Measurements from ENCODE around the gene TRIM31. TPM values are rescaled to one million over a fixed set of nuclear protein-coding genes. Genes with fewer than 3 reads are reported as not detected.
"Not testable (repeated sequence)": the region's sequence is repeated elsewhere in the genome, so short reads cannot be mapped to it uniquely, and the experiment has no call there.

TRIM31 gene
- total RNA-seq, 2 experiments from 2014 or later, result not detected

- no peaks in the 10 kb centered on the region for H3K9me3 Mint-ChIP-seq
- H3K27ac Mint-ChIP-seq, result no peak overlapping the region
- DNase-seq, result no peak
- no peaks in the 10 kb centered on the region for H3K36me3 Mint-ChIP-seq (ENCODE audit: low read depth)
- H3K4me3 Mint-ChIP-seq, result no peak overlapping the region
- CTCF ChIA-PET, result interaction anchor here (0.7 to 1.1 kb wide), 2 partner anchors 12 to 66 kb away, joined by 3 to 5 read pairs; no protein-coding TSS in a partner anchor
- peaks cover 6% of the 10 kb centered on the region for H3K4me1 Mint-ChIP-seq
- POLR2A ChIA-PET, result no interaction called here
- H3K27me3 Mint-ChIP-seq, result peaks cover 66% of the 10 kb centered on the region
Observed at GRCh38 chr6:30142665-30143064, 29.8 kb upstream of the TRIM31 start.

GRCh38 chr6:30140240-30140639 lies 27.4 kb upstream of the TRIM31 start:
- CTCF ChIA-PET, result interaction anchor here (1.7 kb wide), 1 partner anchor 9 kb away, joined by 3 read pairs; no protein-coding TSS in a partner anchor
- H3K27ac Mint-ChIP-seq; H3K4me3 Mint-ChIP-seq; POLR2A ChIA-PET; DNase-seq; H3K36me3 Mint-ChIP-seq (ENCODE audit: low read depth); H3K9me3 Mint-ChIP-seq: not testable (repeated sequence)
- Mint-ChIP-seq H3K27me3 (peaks cover 69% of the 10 kb centered on the region), H3K4me1 (peaks cover 21% of the 10 kb centered on the region)

- Mint-ChIP-seq H3K27me3 (peaks cover 60% of the 10 kb centered on the region), H3K9me3 (no peaks in the 10 kb centered on the region), H3K36me3 (ENCODE audit: low read depth) (no peaks in the 10 kb centered on the region), H3K4me1 (peaks cover 21% of the 10 kb centered on the region), H3K27ac (no peak overlapping the region), H3K4me3 (no peak overlapping the region)
- DNase-seq, result no peak
- ChIA-PET CTCF (no interaction called here), POLR2A (no interaction called here)
Observed at GRCh38 chr6:30136570-30137286, 23.8 kb upstream of the TRIM31 start.

GRCh38 chr6:30135757-30136156 lies 22.9 kb upstream of the TRIM31 start, which contains the start of gene TRIM40:
Gene TRIM40, plus strand, starts transcription at chr6:30136140. Its CDS starts 897 bp downstream, at chr6:30137037.
- H3K9me3 Mint-ChIP-seq, result no peaks in the 10 kb centered on the region
- H3K4me1 Mint-ChIP-seq, result peaks cover 25% of the 10 kb centered on the region
- H3K27ac Mint-ChIP-seq, result no peak within 1 kb of the TSS
- ChIA-PET POLR2A (no interaction called here), CTCF (interaction anchor here (7.2 kb wide), 1 partner anchor 31 kb away, joined by 186 read pairs; no protein-coding TSS in a partner anchor)
- H3K4me3 Mint-ChIP-seq, result no peak within 1 kb of the TSS
- no peak for DNase-seq
- peaks cover 60% of the 10 kb centered on the region for H3K27me3 Mint-ChIP-seq
- H3K36me3 Mint-ChIP-seq (ENCODE audit: low read depth), result no peaks in the 10 kb centered on the region

- Mint-ChIP-seq H3K4me3 (no peak overlapping the region), H3K27me3 (peaks cover 62% of the 10 kb centered on the region), H3K36me3 (ENCODE audit: low read depth) (no peaks in the 10 kb centered on the region), H3K9me3 (no peaks in the 10 kb centered on the region), H3K4me1 (peaks cover 30% of the 10 kb centered on the region), H3K27ac (no peak overlapping the region)
- CTCF ChIA-PET, result interaction anchor here (7.2 kb wide), 1 partner anchor 31 kb away, joined by 186 read pairs; no protein-coding TSS in a partner anchor
- POLR2A ChIA-PET, result no interaction called here
- no peak for DNase-seq
Observed at GRCh38 chr6:30135147-30135546, 22.3 kb upstream of the TRIM31 start.

- H3K4me1 Mint-ChIP-seq, result peaks cover 28% of the 10 kb centered on the region
- POLR2A ChIA-PET, result interaction anchor here (1.2 kb wide), 1 partner anchor 31 kb away, joined by 3 read pairs; no protein-coding TSS in a partner anchor
- H3K27me3 Mint-ChIP-seq, result peaks cover 67% of the 10 kb centered on the region
- H3K4me3 Mint-ChIP-seq, result no peak overlapping the region
- no peaks in the 10 kb centered on the region for H3K36me3 Mint-ChIP-seq (ENCODE audit: low read depth)
- CTCF ChIA-PET, result interaction anchor here (0.6 to 7.2 kb wide), 13 partner anchors 10 to 191 kb away, joined by 3 to 186 read pairs (median 9); partner anchors contain the start of gene TRIM31
- H3K27ac Mint-ChIP-seq, result no peak overlapping the region
- no peaks in the 10 kb centered on the region for H3K9me3 Mint-ChIP-seq
- DNase-seq, result no peak
Observed at GRCh38 chr6:30131947-30132497, 19.1 kb upstream of the TRIM31 start.

- H3K27ac Mint-ChIP-seq, result no peak overlapping the region
- H3K9me3 Mint-ChIP-seq, result no peaks in the 10 kb centered on the region
- peaks cover 21% of the 10 kb centered on the region for H3K4me1 Mint-ChIP-seq
- ChIA-PET POLR2A (interaction anchor here (0.8 to 1.3 kb wide), 3 partner anchors 28 to 65 kb away, joined by 3 to 4 read pairs (median 4); partner anchors contain the start of gene PPP1R11), CTCF (interaction anchor here (0.6 to 7.2 kb wide), 26 partner anchors 9 to 422 kb away, joined by 3 to 186 read pairs (median 5); partner anchors contain the start of genes PPP1R11 and TRIM31)
- peak; percentile 70 for DNase-seq
- no peak overlapping the region for H3K4me3 Mint-ChIP-seq
- H3K27me3 Mint-ChIP-seq, result peaks cover 69% of the 10 kb centered on the region
- H3K36me3 Mint-ChIP-seq (ENCODE audit: low read depth), result no peaks in the 10 kb centered on the region
Observed at GRCh38 chr6:30130887-30131862, 18.3 kb upstream of the TRIM31 start.

- POLR2A ChIA-PET, result interaction anchor here (1.2 to 1.6 kb wide), 3 partner anchors 27 to 68 kb away, joined by 3 to 11 read pairs (median 4); no protein-coding TSS in a partner anchor
- Mint-ChIP-seq H3K27ac (no peak overlapping the region), H3K9me3 (no peaks in the 10 kb centered on the region), H3K36me3 (ENCODE audit: low read depth) (no peaks in the 10 kb centered on the region), H3K4me1 (peaks cover 14% of the 10 kb centered on the region), H3K27me3 (peaks cover 67% of the 10 kb centered on the region), H3K4me3 (no peak overlapping the region)
- CTCF ChIA-PET, result interaction anchor here (0.8 to 7.2 kb wide), 14 partner anchors 8 to 282 kb away, joined by 3 to 186 read pairs (median 6); partner anchors contain the start of gene TRIM31
- no peak for DNase-seq
Observed at GRCh38 chr6:30130179-30130679, 17.3 kb upstream of the TRIM31 start.

GRCh38 chr6:30129265-30130178 lies 16.6 kb upstream of the TRIM31 start:
- no peak overlapping the region for H3K4me3 Mint-ChIP-seq
- H3K27me3 Mint-ChIP-seq, result peaks cover 67% of the 10 kb centered on the region
- no peaks in the 10 kb centered on the region for H3K36me3 Mint-ChIP-seq (ENCODE audit: low read depth)
- DNase-seq, result no peak
- no peak overlapping the region for H3K27ac Mint-ChIP-seq
- ChIA-PET POLR2A (interaction anchor here (1.2 to 1.6 kb wide), 2 partner anchors 27 to 68 kb away, joined by 3 to 11 read pairs; no protein-coding TSS in a partner anchor), CTCF (interaction anchor here (0.8 to 7.2 kb wide), 6 partner anchors 13 to 281 kb away, joined by 3 to 186 read pairs (median 5); partner anchors contain the start of gene TRIM31)
- H3K4me1 Mint-ChIP-seq, result peaks cover 14% of the 10 kb centered on the region
- H3K9me3 Mint-ChIP-seq, result no peaks in the 10 kb centered on the region

- ChIA-PET POLR2A (no interaction called here), CTCF (interaction anchor here (1.2 to 1.3 kb wide), 2 partner anchors 24 kb away, joined by 3 to 6 read pairs; no protein-coding TSS in a partner anchor)
- Mint-ChIP-seq H3K27me3 (peaks cover 65% of the 10 kb centered on the region), H3K4me3 (no peak overlapping the region), H3K9me3 (no peaks in the 10 kb centered on the region), H3K27ac (no peak overlapping the region), H3K4me1 (peaks cover 14% of the 10 kb centered on the region), H3K36me3 (ENCODE audit: low read depth) (no peaks in the 10 kb centered on the region)
- no peak for DNase-seq
Observed at GRCh38 chr6:30127238-30128093, 14.6 kb upstream of the TRIM31 start.

GRCh38 chr6:30122515-30122914 lies 9.6 kb upstream of the TRIM31 start:
- Mint-ChIP-seq H3K9me3 (no peaks in the 10 kb centered on the region), H3K4me1 (no peaks in the 10 kb centered on the region), H3K36me3 (ENCODE audit: low read depth) (no peaks in the 10 kb centered on the region), H3K27me3 (peaks cover 31% of the 10 kb centered on the region), H3K27ac (no peak overlapping the region), H3K4me3 (no peak overlapping the region)
- no peak for DNase-seq
- POLR2A ChIA-PET, result no interaction called here
- CTCF ChIA-PET, result interaction anchor here (0.9 to 4.7 kb wide), 3 partner anchors 9 to 21 kb away, joined by 3 to 23 read pairs (median 13); no protein-coding TSS in a partner anchor
